Glomerular endothelial cell (primary cell): ENCODE data around the gene MYO3B. TPM values are rescaled to one million over a fixed set of nuclear protein-coding genes. Genes with fewer than 3 reads are reported as not detected.
"Not testable (repeated sequence)": the region's sequence is repeated elsewhere in the genome, so short reads cannot be mapped to it uniquely, and the experiment has no call there.

ENCODE experiments used
- DNase-seq: peaks from one replicate; pipeline ENCODE4 v3.0.0-alpha.2; 2011; ENCODE audit warnings: low read depth, low spot score; ENCODE audit errors: extremely low read depth
- total RNA-seq: library from RNA; depleted of rRNA; stranded (reverse); fragments of >200 nt; gene quantifications from 2 replicates; pipeline ENCODE4 v1.2.3, GENCODE V29; 2015

The MYO3B gene
- total RNA-seq, 1 donor from 2014 or later, result not detected

DNA sequence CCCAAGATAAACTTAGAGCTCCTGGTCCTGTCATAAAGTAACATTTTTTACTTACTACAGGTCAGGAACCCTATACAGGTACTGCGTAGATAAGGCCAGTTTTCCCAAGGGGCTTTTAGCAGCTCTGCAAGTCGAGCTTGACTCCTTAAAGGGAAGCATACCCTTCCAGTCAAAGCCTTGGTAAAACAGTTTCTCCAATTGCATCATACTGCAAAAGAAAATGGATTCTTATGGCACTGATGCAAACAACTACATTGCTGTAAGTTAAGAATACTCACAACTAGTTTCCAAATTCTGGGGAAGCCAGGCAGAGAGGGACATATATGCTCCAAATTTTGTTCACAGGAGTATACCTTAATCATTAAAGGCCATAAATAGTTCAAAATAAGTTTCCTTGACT is 31.0 kb downstream of the MYO3B start:
- no peak for DNase-seq

DNA sequence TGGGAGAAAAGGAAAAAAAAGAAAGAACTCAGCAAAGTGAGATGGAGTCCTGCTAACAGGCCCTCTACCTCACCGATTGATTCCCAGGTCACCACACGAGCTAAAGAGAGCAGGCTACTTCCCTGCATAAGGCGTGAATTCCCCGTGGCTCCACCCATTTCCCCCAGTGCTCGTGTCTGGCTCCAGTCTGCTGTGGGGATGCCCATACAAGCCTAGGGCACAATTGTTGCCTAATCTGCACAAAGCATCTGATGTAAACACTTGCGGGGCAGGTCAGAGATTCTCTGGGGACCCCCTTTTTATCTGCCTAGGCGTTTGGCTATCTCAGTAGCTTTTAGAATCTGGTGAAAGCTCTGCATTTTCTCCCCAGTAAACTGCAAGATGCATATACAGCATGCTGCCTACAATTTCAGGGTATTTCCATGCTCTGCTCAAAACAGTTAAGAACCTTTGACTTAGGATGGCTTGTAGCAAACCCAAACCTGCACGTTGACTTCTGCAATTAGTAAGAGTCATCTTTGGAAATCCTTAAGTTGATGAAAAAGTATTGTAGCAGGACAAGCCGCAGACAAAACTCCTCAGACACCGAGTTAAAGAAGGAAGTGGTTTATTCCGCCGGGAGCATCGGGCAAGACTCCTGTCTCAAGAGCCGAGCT is 34.8 kb downstream of the MYO3B start:
- DNase-seq, result no peak

DNA sequence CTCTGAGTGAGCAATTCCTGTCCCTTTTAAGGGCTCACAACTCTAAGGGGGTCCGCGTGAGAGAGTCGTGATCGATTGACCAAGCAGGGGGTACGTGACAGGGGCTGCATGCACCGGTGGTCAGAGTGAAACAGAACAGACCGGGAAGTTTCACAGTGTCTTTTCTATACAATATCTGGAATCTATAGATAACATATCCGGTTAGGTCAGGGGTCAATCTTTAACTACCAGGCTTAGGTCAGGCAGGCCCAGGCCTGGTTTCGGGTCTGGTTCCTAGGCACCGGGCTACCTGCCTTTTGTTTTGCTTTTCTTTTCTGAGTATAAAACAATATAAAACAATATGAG is 35.3 kb downstream of the MYO3B start:
- not testable (repeated sequence) for DNase-seq

DNA sequence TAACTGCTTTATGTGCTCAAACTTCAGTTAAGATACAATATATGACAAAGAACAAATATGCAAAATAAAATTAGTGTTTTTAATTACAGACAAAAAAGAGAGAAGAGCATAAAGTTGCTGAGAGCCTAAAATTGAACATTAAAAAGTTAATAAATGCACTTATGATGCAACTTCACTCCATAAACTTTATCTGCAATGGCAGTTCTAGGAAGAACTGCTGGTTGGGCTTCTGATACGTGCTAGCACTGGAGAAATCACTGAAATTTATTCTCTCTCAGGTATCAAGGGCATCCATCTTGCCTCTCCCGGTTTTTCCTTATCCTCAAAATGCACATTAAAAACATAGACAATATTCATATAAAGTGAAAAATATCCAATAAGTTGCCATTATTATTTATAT is 35.7 kb downstream of the MYO3B start:
- no peak for DNase-seq

DNA sequence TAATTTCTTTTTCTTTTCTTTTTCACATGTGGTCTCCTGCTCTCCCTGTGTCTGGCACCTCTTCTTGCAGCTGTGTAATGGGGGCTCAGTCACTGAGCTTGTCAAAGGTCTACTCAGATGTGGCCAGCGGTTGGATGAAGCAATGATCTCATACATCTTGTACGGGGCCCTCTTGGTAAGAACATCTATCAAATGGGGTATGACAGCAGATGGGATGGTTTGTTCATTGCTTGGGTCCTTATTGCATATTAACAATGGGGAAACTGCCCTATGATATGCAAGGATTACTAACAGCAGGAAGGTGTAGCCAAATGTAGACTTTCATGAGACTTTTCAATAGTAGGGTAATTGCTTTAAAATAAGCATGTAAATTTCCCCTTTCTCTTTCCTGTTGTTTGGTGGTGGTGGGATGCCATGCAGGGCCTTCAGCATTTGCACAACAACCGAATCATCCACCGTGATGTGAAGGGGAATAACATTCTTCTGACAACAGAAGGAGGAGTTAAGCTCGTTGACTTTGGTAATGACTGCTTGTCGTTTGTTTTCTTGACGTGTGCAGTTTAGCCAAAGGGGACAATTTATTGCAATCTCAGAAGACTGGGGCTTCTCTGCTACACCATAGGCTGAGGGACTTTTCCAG is 36.5 kb downstream of the MYO3B start:
- DNase-seq, result no peak

DNA sequence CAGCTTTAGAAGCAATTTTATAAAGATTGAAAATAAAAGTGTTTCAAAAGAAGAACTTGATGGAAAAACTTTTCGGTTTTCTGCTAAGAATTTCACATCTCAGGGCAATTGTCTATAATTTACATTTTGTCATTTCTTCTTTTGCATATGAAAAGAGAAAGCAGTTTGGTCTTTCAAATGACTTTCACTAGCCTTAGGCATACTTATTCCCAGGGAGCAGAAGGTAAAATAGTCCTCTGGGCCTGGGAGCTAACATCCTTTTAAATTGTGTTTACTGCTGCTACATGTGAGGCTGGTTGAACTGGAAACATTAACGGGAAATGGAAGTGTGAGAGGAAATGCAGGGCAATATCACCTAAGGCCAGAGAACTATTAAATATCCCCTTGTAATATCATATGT is 37.1 kb downstream of the MYO3B start:
- DNase-seq, result no peak

DNA sequence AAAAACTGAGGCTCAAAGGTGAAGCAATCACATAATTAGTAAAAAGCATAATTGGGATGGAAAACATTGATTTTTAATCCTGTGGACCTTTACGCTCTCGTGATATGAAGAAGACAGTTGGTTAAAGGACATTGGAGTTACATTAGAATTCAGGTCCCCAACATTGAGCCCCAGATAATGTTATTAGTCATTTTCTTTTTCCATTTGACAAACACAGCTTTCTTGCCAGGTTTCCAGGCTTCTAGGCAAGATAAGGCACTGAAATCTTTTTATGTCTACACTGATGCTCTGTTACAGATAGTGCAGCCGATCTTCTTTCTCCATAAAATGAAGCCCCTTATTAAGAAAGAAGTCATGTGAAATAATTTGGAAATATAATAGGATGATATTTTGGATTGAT is 38.5 kb downstream of the MYO3B start:
- no peak for DNase-seq

DNA sequence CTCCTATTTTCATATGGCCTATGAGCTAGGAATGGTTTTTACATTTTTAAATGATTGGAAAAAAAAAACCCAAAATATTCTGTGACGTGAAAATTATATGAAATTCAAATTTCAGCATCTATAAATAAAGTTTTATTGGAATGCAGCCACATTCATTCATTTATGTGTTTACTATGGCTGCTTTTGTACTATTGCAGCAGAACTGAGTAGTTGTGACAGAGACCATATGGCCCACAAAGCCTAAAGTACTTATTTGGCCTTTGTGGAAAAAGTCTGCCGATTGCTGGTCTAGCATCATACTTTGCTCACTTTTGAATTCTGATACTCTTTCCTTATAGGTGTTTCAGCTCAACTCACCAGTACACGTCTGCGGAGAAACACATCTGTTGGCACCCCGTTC is 39.0 kb downstream of the MYO3B start:
- DNase-seq, result no peak

DNA sequence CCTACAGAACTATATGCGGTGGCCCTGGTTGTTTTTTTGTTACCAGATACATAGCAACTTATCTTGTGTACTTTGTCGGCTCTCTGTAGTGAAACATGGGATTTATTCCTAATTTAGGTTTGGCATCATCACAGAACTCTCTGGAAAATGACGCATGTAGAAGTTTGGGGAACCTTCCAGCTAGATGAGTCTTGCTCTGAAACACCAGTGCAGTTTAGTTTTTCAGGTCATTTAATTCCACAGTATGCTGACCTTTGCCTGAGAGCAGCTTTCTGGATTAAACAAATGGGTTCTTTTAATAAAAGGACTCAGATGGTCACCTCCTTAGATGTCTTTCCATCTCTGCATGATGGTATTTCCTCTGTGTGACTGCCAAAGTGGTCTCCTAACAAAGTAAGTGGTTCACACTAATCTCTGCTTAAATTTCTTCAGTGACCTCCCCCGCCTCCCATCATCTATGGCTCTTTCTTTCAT is 39.9 kb downstream of the MYO3B start:
- no peak for DNase-seq

DNA sequence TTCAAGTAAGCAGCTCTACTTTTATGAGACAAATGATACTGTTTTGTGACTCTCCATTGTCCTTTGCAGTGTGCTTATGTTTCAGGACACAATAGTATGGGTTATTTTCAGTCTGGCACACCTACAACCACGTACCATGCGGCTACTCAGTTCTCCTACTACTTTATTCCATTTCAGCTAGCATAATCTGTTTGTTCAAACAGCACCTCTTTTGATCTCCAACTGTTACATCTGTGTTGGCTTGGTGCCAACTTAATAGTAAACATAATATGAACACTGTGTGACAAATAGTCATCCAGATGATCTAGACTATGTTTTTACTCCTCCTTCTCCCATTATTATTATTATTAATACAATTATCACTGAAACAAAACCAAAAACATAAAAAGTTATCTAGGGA is 40.5 kb downstream of the MYO3B start:
- no peak for DNase-seq

DNA sequence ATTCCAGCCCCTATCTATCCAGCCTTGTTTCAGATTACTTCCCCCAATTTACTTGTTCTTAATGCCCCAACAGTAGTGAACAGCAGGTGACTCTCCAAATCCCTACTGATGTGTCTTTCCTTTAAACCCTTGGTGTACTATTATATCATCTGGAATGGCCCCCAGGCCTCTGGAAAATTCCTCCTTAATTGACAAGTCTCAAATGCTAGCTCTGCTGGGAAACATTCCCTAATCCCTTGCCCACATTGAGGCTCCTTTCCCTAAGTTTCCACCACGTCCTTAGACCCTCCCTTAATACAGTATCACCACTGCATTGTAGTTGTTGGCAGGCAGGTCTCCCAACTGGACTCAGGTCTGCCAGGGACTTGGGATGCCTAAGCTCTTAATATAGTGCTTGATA is 41.0 kb downstream of the MYO3B start:
- no peak for DNase-seq

DNA sequence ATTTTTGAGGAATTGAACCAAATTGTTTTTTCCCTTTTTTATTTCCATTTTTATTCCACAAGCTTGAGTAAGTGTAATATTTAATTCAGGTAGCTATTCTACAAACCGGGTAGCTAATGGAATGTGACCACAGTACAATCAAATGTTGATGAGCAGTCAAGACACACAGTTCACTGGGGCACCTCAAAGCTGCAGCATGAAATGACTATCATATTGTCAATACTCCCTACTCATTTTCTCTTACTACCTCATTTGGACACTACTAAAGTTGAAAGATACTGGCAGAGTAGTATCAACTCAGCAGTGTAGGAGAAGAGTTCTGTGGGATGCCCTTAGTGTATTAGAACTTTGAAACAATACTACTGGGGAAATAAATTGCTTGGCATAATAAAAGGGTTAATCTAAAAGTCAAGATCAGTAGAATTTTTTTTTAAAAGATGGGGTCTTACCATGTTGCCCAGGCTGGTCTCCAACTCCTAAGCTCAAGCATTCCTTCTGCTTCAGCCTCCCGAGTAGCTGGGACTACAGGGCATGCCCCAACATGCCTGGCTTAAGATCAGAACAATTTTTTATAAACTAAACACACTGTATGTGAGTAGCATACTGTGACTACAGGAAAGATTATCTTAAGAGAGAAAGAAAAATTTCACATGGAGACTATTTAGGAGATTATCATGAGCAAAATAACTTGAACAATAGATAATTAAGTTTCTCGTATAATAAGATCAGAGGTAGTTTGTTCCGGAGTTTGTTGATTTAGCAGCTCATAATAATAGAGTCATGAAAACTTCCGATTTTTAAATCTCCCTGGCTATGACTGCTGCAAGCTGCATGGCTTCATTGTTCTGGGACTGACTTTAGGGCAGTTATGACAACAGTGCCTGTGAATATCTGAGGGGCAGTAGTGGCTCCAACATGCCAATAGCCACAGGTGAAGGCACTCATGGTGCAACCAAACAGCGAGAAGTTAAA is 43.7 kb downstream of the MYO3B start:
- peak; percentile 42 for DNase-seq

DNA sequence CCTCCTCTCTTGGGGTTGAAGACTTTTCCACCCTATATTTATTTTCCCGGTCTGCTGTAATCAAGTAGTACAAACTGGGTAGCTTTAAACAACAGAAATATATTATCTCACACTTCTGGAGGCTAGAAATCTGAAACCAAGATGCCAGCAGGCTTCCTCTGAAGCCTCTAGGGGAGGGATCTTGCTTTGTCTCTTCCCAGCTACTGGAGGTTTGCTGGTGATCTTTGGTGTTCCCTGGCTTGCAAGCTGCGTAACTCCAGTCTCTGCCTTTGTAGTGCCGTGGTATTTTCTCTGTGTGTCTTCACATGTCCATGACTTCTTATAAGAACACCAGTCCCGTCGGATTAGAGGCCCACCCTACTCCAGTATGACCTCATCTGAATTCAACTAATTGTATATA is 44.4 kb downstream of the MYO3B start:
- no peak for DNase-seq

DNA sequence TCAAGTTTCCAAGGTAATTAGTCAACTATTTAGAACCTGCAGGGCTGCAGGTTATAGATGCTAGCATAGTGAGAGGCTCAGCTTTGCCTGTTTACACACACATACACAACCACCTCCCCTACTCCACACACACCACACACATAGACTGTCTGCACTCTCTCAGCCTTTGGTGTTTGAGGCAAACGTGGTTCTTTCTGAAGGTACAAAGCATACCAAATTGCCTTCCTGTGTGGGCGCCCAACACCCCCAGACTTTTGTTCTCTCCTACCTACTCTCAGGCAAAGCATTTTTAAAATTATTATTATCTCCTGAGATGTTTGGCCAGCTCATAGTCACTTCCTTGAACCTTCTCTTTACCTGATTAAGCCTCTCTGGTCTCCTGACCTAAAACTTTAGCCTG is 44.9 kb downstream of the MYO3B start:
- DNase-seq, result no peak

DNA sequence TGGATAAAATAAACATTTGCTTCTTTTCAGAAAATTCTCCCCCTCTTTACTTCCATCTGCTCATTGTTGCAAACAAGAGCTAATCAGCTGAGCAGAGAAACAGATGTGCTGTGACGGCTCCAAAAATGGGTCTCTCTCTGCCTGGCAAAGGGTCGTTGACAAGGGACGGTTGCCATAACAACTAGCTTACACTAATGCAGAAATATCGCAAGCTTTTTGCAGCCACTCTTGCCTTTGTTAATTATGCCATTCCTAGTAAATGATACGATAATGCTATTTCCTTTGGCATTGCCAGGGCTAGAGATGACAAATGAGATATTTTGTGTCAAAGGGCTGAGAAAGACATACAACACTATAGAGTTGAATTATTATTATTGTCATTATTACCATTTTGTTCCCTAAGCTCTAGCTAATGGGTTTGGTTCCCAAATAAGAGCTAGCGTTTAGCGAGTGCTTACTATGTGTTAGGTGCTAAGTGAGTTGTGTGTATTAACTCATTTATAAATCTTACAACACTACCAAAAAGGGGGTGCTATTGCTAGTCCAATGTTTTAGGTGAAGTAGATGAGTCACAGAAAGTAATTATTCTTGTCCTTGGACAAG is 46.8 kb downstream of the MYO3B start:
- DNase-seq, result no peak

DNA sequence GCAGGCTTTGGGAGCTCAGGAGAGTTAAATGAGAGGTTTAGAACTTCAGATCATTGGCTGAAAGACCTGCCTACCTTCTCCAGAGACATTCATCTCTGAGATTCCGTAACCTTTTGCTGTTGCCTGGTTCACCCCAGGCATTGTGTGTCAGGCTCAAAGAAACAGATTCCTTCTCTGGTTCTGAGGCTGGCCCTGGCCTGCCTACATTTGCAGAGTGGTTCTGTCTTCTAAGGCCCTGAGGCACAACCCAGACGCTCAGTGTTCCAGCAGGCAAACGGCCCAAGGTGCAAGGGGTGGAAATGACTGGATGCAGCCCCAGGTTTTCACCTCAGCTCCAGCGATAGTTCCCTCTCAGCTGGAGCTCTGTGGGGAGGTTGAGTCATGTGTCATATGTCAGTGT is 48.3 kb downstream of the MYO3B start:
- DNase-seq, result no peak

DNA sequence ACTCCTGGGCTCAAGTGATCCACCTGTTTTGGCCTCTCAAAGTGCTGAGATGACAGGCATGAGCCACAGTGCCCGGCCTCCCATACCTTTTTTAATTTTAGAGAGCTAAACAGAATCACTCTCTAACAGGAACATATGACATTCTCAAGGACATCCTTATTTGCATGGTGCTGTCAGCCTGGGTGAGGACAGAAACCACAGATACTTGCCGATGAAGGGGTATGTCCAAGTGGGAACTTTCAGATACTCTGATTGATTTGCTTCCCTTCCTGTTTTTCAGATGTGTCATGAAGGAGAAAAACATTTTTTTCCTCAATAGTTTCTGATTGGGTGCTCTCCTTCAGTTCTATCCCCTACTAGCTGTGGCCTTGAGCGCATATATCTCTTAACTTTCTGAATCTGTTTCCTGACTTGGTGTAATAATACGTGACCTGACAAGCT is 49.6 kb downstream of the MYO3B start:
- no peak for DNase-seq

DNA sequence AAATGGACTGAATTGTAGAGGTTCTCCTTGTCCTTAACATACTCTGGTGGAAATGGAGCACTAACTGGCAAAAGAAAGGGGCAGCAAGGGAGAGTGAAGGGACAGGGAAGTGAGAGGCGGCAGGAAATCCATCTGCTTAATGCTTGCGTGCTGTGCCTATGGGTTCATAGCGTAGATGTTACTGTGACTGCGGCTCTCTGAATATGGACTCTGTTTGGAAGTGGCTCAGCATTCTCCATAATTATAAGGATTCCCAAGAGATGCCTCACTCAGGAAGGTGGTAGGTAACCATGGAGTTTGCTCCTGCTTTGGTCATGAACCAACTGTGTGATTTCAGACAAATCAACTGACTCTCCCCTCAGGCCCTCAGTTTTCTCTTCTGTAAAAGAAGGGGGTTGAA is 50.0 kb downstream of the MYO3B start:
- DNase-seq, result no peak

DNA sequence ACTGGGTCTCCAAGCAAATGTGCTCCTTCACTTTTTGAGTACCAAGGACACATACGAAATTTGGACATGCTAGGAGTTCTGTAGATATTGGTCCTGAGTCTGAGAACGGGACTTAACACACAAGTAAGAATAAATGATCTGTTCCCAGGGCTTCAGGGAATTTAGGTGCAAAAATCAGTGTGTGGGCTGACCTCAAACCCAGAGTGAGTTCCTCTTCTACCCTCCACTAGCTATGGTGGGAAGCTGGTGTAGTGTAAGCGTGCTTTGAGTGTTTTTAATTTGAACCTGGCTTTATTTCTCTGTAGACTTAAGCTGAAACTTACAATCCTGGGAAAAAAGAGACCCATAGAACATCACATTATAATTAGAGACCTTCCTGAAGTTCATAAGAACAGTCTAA is 50.5 kb downstream of the MYO3B start:
- no peak for DNase-seq

DNA sequence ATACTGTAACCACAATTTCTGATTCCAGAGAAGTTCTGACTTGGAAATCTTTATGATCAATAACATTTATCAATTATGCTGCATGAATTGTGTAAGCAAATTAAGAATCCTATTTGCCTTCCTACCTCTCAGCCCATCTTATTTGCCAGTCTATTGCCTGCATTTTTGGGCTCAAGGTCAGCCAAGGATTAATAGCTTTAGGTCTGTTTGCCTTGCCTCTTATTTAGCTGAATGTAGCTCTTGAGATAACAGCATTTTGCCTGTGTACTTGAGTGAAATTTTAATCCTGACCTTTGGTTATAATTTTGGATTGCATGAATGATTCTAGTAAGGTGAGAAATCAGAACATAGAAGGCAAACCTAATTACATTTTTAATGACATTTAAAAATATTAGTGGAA is 51.2 kb downstream of the MYO3B start:
- no peak for DNase-seq

DNA sequence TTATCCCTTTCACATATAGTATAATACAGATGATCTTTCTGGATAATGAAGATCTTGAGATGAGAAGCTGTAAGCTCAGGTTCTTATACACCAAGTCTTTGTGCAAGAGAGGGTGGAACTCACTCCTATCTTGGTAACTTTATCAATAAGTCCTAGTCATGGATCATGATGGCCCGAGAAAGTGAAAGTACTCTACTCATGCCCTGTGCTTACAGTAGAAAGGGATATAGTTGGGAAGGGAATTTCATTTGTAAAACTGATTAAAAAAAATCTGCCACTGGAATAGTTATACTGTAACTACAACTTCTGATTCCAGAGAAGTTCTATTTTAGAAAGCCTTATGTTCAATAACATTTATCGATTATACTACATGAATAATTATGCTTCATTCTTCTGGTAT is 51.8 kb downstream of the MYO3B start:
- DNase-seq, result no peak
